HK-2 (cell line): ENCODE data around the gene MUC5B.

Source experiments
- DNase-seq: peaks from one replicate; pipeline ENCODE4 v3.0.0-alpha.2; 2018; ENCODE audit not compliant: unreplicated experiment

The MUC5B gene

DNA sequence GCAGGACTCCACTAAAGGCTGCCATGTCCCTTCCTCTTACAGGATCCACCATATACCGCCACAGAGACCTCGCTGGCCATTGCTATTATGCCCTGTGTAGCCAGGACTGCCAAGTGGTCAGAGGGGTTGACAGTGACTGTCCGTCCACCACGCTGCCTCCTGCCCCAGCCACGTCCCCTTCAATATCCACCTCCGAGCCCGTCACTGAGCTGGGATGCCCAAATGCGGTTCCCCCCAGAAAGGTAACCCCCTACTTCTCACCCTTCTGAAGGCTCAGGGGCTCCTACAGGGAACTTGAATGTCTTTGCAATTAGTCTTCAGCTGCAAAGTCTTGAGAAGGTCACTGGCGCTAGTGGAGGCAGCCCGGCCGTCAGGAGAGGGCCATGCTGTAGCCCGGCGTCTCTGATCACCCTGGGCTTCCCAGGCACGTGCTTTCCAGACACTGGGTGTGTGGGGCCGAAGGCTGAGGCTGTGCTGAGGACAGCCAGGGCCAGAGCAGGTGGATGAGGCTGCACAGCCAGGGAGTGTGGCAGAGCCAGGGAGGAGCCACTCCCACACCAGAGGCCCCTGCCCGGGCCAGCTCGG is 30.0 kb upstream of the MUC5B start:
- DNase-seq, result no peak

DNA sequence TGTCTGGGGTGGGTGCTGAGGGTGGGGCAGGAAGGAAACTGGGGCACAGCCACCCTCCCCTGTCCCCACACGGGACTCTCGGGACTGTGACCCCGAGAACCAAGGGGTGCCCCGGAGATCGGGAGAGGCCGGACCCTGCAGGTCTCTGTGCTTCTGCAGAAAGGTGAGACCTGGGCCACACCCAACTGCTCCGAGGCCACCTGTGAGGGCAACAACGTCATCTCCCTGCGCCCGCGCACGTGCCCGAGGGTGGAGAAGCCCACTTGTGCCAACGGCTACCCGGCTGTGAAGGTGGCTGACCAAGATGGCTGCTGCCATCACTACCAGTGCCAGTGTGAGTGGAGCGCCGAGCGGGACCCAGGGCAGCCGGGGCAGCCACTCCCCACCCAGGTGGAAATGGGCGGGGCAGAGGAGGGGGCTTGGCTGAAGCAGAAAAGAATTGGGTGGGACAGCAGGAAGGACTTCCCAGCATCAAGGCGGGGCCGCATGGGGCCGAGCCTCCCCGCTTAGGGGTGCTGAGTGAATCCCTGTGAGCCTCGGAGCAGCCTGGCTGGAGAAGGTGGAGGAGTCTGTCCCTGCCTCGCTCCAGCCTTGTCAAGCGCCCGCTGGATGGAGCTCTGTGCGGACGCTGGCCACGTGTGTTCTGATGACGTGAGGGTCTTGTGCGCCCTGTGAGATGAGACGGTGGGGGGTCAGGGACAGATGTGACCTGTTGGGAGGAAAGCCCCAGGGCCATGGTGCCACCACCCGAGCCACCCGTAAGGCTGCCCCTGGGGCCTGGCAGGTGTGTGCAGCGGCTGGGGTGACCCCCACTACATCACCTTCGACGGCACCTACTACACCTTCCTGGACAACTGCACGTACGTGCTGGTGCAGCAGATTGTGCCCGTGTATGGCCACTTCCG is 29.3 kb upstream of the MUC5B start:
- DNase-seq, result no peak

GRCh38 chr11:1194231-1194976 is 28.5 kb upstream of the MUC5B start:
- DNase-seq, result no peak

- no peak for DNase-seq
These were observed 27.7 kb upstream of the MUC5B start for GRCh38 chr11:1194977-1195681.

GRCh38 chr11:1195682-1196515 is 27.0 kb upstream of the MUC5B start:
- DNase-seq, result no peak

DNA sequence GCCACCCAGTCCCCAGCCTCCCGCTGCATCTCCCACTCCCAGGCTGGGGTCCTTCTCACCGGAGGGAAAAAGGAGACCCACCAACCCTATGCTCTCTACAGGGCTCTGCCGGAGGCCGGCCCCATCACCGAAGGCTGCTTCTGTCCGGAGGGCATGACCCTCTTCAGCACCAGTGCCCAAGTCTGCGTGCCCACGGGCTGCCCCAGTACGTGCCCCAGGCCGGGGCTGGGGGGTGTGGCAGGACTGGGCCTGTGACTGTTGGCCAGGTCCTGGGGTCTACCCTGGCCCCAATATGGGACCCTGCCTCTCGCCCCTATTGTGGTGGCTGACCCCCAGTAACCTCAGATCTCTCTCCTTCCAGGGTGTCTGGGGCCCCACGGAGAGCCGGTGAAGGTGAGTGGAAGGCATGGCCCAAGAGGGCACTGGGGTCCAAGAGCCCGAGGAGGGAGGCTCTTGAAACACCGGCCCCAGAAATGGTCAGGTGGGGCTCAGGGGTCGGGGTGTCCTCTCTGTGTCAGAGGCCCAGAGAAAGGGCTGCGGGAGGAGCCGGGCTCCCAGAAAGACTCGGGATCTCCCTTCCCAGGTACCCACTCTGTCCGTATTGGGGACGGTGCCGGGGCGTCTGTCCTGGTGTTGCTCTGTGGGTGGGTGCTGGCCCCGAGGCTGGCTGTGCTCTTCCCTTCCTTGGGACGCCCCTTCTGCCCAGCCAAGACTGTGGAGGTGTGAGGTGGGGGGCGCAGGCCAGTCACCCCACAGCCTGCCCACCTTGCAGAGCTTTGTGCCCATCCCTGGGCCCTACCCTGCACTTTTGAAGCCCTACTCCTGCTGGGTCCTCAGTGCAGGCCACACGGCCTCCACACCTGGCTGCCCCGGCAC is 26.1 kb upstream of the MUC5B start:
- no peak for DNase-seq

- DNase-seq, result no peak
These were observed 25.4 kb upstream of the MUC5B start for GRCh38 chr11:1197431-1197885.

DNA sequence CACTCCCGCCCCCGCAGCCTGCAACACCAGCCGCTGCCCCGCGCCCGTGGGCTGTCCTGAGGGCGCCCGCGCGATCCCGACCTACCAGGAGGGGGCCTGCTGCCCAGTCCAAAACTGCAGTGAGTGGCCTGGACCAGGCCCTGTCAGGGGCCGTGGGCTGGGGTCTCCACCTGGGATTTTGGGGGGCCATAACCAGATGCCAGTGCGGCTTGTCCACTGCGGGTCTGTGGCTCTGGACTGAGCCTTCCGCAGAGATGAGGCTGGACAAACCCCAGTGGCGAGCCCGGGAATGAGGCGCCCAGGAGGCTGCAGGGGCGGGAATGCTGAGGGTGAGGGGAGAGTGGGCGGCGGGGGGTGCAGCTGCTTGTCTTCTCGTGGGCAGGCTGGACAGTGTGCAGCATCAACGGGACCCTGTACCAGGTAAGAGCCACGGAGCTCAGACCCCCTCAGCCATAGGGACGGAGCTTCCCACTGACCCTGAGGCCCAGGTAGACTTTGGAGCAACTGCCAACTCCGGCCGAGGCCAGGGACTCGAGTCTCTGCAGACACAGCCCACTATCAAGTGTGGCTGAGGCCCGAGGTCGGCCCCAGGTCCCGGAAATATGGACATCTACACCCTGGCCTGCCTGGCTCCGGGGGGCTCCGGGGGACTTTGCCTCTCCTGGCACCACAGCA is 24.8 kb upstream of the MUC5B start:
- no peak for DNase-seq

DNA sequence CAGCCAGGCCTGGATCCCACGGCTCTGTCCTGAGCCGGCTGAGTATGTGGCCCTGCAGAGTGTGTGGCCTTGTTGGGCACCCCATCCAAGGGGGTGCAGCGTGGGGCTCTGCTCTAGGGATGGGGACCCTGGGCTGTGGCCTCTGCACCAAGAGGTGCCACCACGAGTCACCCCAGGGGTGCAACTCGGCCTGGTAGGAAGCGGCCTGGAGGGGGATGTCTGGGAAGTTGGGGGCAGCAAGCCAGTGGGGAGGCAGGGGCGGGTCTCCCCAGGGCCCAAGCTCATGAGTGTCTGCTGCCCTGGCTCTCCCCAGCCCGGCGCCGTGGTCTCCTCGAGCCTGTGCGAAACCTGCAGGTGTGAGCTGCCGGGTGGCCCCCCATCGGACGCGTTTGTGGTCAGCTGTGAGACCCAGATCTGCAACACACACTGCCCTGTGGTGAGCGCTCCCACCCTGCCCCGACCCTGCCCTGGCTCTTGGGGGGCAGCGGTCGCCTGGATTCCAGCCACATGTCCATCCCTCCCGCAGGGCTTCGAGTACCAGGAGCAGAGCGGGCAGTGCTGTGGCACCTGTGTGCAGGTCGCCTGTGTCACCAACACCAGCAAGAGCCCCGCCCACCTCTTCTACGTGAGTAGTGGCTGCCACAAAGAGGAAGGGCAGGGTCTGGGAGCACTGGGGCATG is 24.2 kb upstream of the MUC5B start:
- no peak for DNase-seq

GRCh38 chr11:1199241-1199750 is 23.6 kb upstream of the MUC5B start:
- no peak for DNase-seq

GRCh38 chr11:1199751-1200610 is 22.9 kb upstream of the MUC5B start:
- no peak for DNase-seq

- DNase-seq, result no peak
These were observed 22.2 kb upstream of the MUC5B start for GRCh38 chr11:1200611-1201191.

DNA sequence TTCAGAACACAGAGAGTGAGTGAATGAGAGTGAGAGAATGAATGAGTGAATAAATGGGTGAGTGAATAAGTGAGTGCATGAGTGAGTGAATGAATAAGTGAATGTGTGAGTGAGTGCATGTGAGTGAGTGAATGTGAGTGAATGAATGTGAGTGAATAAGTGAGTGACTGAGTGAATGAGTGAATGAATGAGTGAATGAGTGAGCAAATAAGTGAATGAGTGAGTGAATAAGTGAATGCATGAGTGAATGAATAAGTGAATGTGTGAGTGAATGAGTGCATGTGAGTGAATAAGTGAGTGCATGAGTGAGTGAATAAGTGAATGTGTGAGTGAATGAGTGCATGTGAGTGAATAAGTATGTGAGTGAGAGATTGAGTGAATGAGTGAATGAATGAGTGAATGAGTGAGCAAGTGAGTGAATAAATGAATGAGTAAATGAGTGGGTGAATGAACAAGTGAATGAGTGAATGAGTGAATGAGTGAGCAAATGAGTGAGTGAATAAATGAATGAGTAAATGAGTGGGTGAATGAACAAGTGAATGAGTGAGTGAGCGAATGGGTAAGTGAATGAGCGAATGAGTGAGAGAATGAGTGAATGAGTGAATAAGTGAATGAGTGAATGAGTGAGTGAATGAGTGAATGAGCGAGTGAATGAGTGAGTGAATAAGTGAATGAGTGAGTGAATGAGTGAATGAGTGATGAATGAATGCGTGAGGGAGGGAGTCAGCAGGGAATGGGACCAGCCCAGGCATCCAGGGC is 21.3 kb upstream of the MUC5B start:
- no peak for DNase-seq

- no peak for DNase-seq
These were observed 20.6 kb upstream of the MUC5B start for GRCh38 chr11:1202154-1202775.

GRCh38 chr11:1202776-1203504 is 19.9 kb upstream of the MUC5B start:
- DNase-seq, result peak; percentile 62
